NCI-H69 (cell line): ENCODE results near the gene CALHM3.
A peak's percentile ranks its signal among the peaks of the same experiment; 100 is the strongest.

Source experiments
- DNase-seq: peaks from one replicate; lab custom pipeline; 2025; lab: John Stamatoyannopoulos, UW

CALHM3 gene

GRCh38 chr10:103449208-103450144, 29.6 kb downstream of the CALHM3 start:
- DNase-seq: no peak

GRCh38 chr10:103448746-103449145, 30.3 kb downstream of the CALHM3 start:
- DNase-seq: no peak

- DNase-seq: no peak
These were observed 31.9 kb downstream of the CALHM3 start for GRCh38 chr10:103447187-103447586.

GRCh38 chr10:103445767-103446567, 33.1 kb downstream of the CALHM3 start:
- no peak for DNase-seq

GRCh38 chr10:103445366-103445765, 33.7 kb downstream of the CALHM3 start:
- no peak for DNase-seq

GRCh38 chr10:103444478-103444877, 34.6 kb downstream of the CALHM3 start:
- DNase-seq: no peak

GRCh38 chr10:103443475-103444185, 35.4 kb downstream of the CALHM3 start:
- DNase-seq: no peak

- no peak for DNase-seq
These were observed 37.0 kb downstream of the CALHM3 start for GRCh38 chr10:103442031-103442461.

- no peak for DNase-seq
These were observed 37.4 kb downstream of the CALHM3 start for GRCh38 chr10:103441611-103442010.

- no peak for DNase-seq
These were observed 37.8 kb downstream of the CALHM3 start for GRCh38 chr10:103441206-103441605.

GRCh38 chr10:103440416-103440815, 38.6 kb downstream of the CALHM3 start:
- DNase-seq: no peak

- no peak for DNase-seq
These were observed 39.3 kb downstream of the CALHM3 start for GRCh38 chr10:103439776-103440175.

GRCh38 chr10:103433858-103434257, 45.2 kb downstream of the CALHM3 start:
- no peak for DNase-seq

- no peak for DNase-seq
These were observed 47.1 kb downstream of the CALHM3 start for GRCh38 chr10:103431902-103432301.

GRCh38 chr10:103429647-103430046, 49.4 kb downstream of the CALHM3 start:
- no peak for DNase-seq

GRCh38 chr10:103428989-103429643, 49.9 kb downstream of the CALHM3 start:
- DNase-seq: peak; percentile 5

GRCh38 chr10:103427866-103428265, 51.2 kb downstream of the CALHM3 start:
- DNase-seq: peak; percentile 37

- DNase-seq: no peak
These were observed 55.3 kb downstream of the CALHM3 start for GRCh38 chr10:103423748-103424147.
